ENCODE measurements around the gene FAS.

DNA sequence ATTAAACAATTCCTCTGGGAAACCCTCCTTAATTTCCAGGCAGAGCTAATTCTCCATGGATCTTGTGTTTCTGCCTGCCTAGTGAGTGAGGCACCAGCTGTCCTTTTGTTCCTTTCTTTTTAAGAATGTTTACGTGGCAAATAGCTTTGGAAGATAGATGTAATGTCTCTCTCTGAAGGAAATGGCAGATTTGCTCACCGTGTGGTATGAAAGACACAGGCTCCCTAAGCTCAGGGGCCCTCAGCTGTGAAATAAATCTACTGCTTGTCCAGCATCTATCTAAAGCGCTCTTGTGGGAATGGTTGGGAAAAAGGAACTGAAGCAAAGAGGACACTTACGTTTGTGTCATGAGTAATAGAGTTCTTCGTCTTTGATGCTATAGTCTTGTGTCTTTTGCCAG lies 64.6 kb downstream of the FAS start:
- TF ChIP-seq CTCF (conservative IDR thresholded peaks at IDR 0.05; ENCODE audit: low read length) (no peak), EZH2phosphoT487 (IDR thresholded peaks at IDR 0.05; ENCODE audit: borderline replicate concordance, low read depth, low read length) (no peak)
